ENCODE data around the gene CHMP3. TPM values are rescaled to one million over a fixed set of nuclear protein-coding genes. Genes with fewer than 3 reads are reported as not detected.

The CHMP3 gene
- total and polyA plus RNA-seq, 2 donors (not counting 1 experiment from before 2014, with no cell fraction given): 73.3 to 161 TPM

- DNase-seq (ENCODE audit: low read depth in 2 of 2): peak in 1 of 2 donors; percentile 27
- Histone ChIP-seq H3K4me3 (replicated peaks in 1 of 4; ENCODE audit: control extremely low read depth in 1 of 4, insufficient read depth in 1 of 4, low read depth in 3 of 4, low read length in 4 of 4) (no peak overlapping the region), H3K4me2 (ENCODE audit: extremely low read depth, insufficient read depth, low read length) (no peak overlapping the region), H3K27ac (ENCODE audit: insufficient read depth, low read length) (no peak overlapping the region), H2AFZ (ENCODE audit: low read length) (no peak overlapping the region), H3K9me3 (ENCODE audit: control insufficient read depth, insufficient read depth, low read depth, low read length) (no peaks in the 10 kb centered on the region), H3K9ac (ENCODE audit: insufficient read depth, low read length) (no peak overlapping the region), H3K27me3 (ENCODE audit: control insufficient read depth, insufficient read depth, low read length) (no peaks in the 10 kb centered on the region), H4K20me1 (ENCODE audit: control insufficient read depth, extremely low read depth, insufficient read depth, low read length) (no peaks in the 10 kb centered on the region), H3K79me2 (ENCODE audit: control insufficient read depth, insufficient read depth, low read length) (no peaks in the 10 kb centered on the region), H3K4me1 (ENCODE audit: control insufficient read depth, extremely low read depth, insufficient read depth, low read length) (no peaks in the 10 kb centered on the region), H3K36me3 (ENCODE audit: control insufficient read depth, insufficient read depth, low read length) (peaks cover 24% of the 10 kb centered on the region)
- no peak for TF ChIP-seq EZH2 (IDR thresholded peaks at IDR 0.05; ENCODE audit: low read length, missing control alignments)
- no peak for TF ChIP-seq CTCF (conservative IDR thresholded peaks at IDR 0.05 in 1 of 2, IDR thresholded peaks at IDR 0.05 in 1 of 2; ENCODE audit: low read depth in 1 of 2, low read length in 2 of 2)
Measured at GRCh38 chr2:86482034-86482433, 81.2 kb downstream of the CHMP3 start.

GRCh38 chr2:86480105-86480504 lies 83.1 kb downstream of the CHMP3 start:
- Histone ChIP-seq H3K27me3 (ENCODE audit: control insufficient read depth, insufficient read depth, low read length) (no peaks in the 10 kb centered on the region), H2AFZ (ENCODE audit: low read length) (no peak overlapping the region), H3K4me1 (ENCODE audit: control insufficient read depth, extremely low read depth, insufficient read depth, low read length) (peaks cover 4% of the 10 kb centered on the region), H3K27ac (ENCODE audit: insufficient read depth, low read length) (no peak overlapping the region), H4K20me1 (ENCODE audit: control insufficient read depth, extremely low read depth, insufficient read depth, low read length) (no peaks in the 10 kb centered on the region), H3K4me2 (ENCODE audit: extremely low read depth, insufficient read depth, low read length) (no peak overlapping the region), H3K36me3 (ENCODE audit: control insufficient read depth, insufficient read depth, low read length) (peaks cover 24% of the 10 kb centered on the region), H3K9me3 (ENCODE audit: control insufficient read depth, insufficient read depth, low read depth, low read length) (no peaks in the 10 kb centered on the region), H3K9ac (ENCODE audit: insufficient read depth, low read length) (no peak overlapping the region), H3K4me3 (replicated peaks in 1 of 4; ENCODE audit: control extremely low read depth in 1 of 4, insufficient read depth in 1 of 4, low read depth in 3 of 4, low read length in 4 of 4) (no peak overlapping the region), H3K79me2 (ENCODE audit: control insufficient read depth, insufficient read depth, low read length) (no peaks in the 10 kb centered on the region)
- no peak for TF ChIP-seq EZH2 (IDR thresholded peaks at IDR 0.05; ENCODE audit: low read length, missing control alignments)
- TF ChIP-seq CTCF (conservative IDR thresholded peaks at IDR 0.05 in 1 of 2, IDR thresholded peaks at IDR 0.05 in 1 of 2; ENCODE audit: low read depth in 1 of 2, low read length in 2 of 2): no peak
- DNase-seq (ENCODE audit: low read depth in 2 of 2): no peak

- Histone ChIP-seq H3K27ac (ENCODE audit: insufficient read depth, low read length) (no peak overlapping the region), H3K9ac (ENCODE audit: insufficient read depth, low read length) (no peak overlapping the region), H3K36me3 (ENCODE audit: control insufficient read depth, insufficient read depth, low read length) (peaks cover 13% of the 10 kb centered on the region), H2AFZ (ENCODE audit: low read length) (no peak overlapping the region), H4K20me1 (ENCODE audit: control insufficient read depth, extremely low read depth, insufficient read depth, low read length) (no peaks in the 10 kb centered on the region), H3K9me3 (ENCODE audit: control insufficient read depth, insufficient read depth, low read depth, low read length) (no peaks in the 10 kb centered on the region), H3K27me3 (ENCODE audit: control insufficient read depth, insufficient read depth, low read length) (no peaks in the 10 kb centered on the region), H3K79me2 (ENCODE audit: control insufficient read depth, insufficient read depth, low read length) (no peaks in the 10 kb centered on the region), H3K4me1 (ENCODE audit: control insufficient read depth, extremely low read depth, insufficient read depth, low read length) (peaks cover 4% of the 10 kb centered on the region), H3K4me3 (replicated peaks in 1 of 4; ENCODE audit: control extremely low read depth in 1 of 4, insufficient read depth in 1 of 4, low read depth in 3 of 4, low read length in 4 of 4) (no peak overlapping the region), H3K4me2 (ENCODE audit: extremely low read depth, insufficient read depth, low read length) (no peak overlapping the region)
- DNase-seq (ENCODE audit: low read depth in 2 of 2): peak in 1 of 2 donors; percentile 57
- TF ChIP-seq CTCF (conservative IDR thresholded peaks at IDR 0.05 in 1 of 2, IDR thresholded peaks at IDR 0.05 in 1 of 2; ENCODE audit: low read depth in 1 of 2, low read length in 2 of 2): no peak
- no peak for TF ChIP-seq EZH2 (IDR thresholded peaks at IDR 0.05; ENCODE audit: low read length, missing control alignments)
Measured at GRCh38 chr2:86477349-86477748, 85.9 kb downstream of the CHMP3 start.
